HG02938 (cell line): ENCODE results near the gene MIOS.

Experiments used
- ATAC-seq: cut with Tn5 transposase; IDR thresholded peaks from one replicate; pipeline ENCODE4 v1.9.1; 2021; ENCODE audit warnings: mild to moderate bottlenecking, moderate library complexity; ENCODE audit not compliant: unreplicated experiment

The MIOS gene

GRCh38 chr7:7581531-7582179 is 15.0 kb downstream of the MIOS start:
- no peak for ATAC-seq

- ATAC-seq, result no peak
These were observed 15.9 kb downstream of the MIOS start for GRCh38 chr7:7582596-7582995.

- ATAC-seq, result no peak
These were observed 17.0 kb downstream of the MIOS start for GRCh38 chr7:7583731-7584130.

GRCh38 chr7:7584653-7585052 is 18.0 kb downstream of the MIOS start:
- ATAC-seq, result no peak

- no peak for ATAC-seq
These were observed 18.7 kb downstream of the MIOS start for GRCh38 chr7:7585241-7585928.

- ATAC-seq, result no peak
These were observed 28.8 kb downstream of the MIOS start for GRCh38 chr7:7595451-7595850.

GRCh38 chr7:7596176-7596575 is 29.5 kb downstream of the MIOS start:
- no peak for ATAC-seq

GRCh38 chr7:7607010-7607409 is 40.3 kb downstream of the MIOS start:
- ATAC-seq, result no peak

GRCh38 chr7:7609330-7609729 is 42.6 kb downstream of the MIOS start:
- ATAC-seq, result no peak

GRCh38 chr7:7612519-7612918 is 45.8 kb downstream of the MIOS start:
- no peak for ATAC-seq

- no peak for ATAC-seq
These were observed 46.5 kb downstream of the MIOS start for GRCh38 chr7:7613210-7613609.

GRCh38 chr7:7614018-7614741 is 47.5 kb downstream of the MIOS start:
- no peak for ATAC-seq

GRCh38 chr7:7617550-7617949 is 50.9 kb downstream of the MIOS start:
- no peak for ATAC-seq

- ATAC-seq, result no peak
These were observed 51.7 kb downstream of the MIOS start for GRCh38 chr7:7618410-7618809.

- ATAC-seq, result no peak
These were observed 53.6 kb downstream of the MIOS start for GRCh38 chr7:7620236-7620635.

- ATAC-seq, result no peak
These were observed 54.0 kb downstream of the MIOS start for GRCh38 chr7:7620644-7621210.

- no peak for ATAC-seq
These were observed 61.8 kb downstream of the MIOS start for GRCh38 chr7:7628476-7628875.

- ATAC-seq, result no peak
These were observed 64.1 kb downstream of the MIOS start for GRCh38 chr7:7630626-7631329.

- no peak for ATAC-seq
These were observed 72.7 kb downstream of the MIOS start for GRCh38 chr7:7639421-7639820.

- ATAC-seq, result no peak
These were observed 73.2 kb downstream of the MIOS start for GRCh38 chr7:7639847-7640220.
